Measurements from ENCODE around the gene SPATA3.

Gene SPATA3

DNA sequence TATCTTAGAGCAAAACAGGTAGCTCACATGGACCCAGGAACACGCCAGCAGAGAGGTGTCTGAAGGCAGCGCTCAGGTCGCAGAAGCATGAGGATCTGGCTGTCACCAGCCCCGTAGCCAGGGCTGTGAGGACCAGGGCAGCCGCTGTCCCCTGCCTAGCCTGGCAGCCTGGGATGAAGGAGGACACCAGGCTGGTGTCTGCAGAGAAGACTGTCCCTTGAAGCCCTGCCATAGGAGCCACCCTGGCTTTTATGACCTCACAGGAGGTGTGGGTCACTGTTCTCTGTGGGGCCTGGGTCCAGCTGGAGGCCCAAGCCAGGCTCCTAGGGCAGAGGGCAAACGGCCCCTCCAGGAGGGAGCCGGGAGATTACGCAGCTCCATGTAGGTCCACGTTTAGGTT, at the start of gene SPATA3:
SPATA3 (plus strand) TSS at position 301 of the 400 bp plus-strand sequence. CDS start 113 bp downstream, outside the sequence.
- Mint-ChIP-seq H3K4me3 (no peak within 1 kb of the TSS), H3K27ac (no peak within 1 kb of the TSS), H3K36me3 (no peaks in the 10 kb centered on the region), H3K27me3 (peaks cover 77% of the 10 kb centered on the region), H3K4me1 (peaks cover 8% of the 10 kb centered on the region), H3K9me3 (peaks cover 7% of the 10 kb centered on the region)
- ATAC-seq, result no peak

DNA sequence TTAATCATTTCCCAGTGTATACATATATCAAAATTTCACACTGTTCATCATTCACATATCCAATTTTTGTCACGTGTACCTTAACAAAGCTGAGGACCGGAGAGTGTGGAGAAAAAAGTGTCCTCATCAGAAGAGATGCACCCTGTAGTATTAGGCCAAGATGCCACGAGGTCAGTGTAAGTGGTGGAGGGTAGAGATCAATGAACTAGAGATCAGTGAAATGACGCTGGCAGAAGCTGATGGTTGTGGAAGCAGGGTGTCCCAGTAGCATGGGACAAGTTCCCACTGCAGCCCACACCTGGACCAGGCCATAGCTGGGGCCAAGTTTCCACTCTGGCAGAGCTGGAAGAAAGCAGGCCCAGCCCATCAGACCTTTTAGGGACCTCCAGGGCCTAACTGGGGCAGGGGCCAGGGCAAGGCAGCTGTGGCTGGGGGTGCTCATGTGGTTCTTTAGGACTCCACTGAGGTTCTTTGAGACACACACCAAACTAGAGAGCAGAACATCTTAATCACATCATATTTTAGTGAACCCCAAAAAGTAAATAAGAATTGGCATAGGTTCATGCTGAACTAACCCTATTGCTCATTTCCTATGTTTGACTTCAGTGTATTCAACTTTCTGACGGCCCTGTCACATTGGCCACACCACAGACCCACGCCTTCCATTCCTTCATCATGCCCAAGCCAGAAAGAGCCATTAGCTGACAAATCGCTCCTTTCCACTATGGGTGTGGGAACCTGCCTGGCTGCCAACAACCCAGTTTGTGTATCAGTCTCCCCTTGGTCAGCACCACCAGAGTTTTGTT, 49.3 kb upstream of the SPATA3 start:
- Mint-ChIP-seq H3K27ac (peak overlapping the region; percentile 35), H3K4me3 (peak overlapping the region; percentile 21), H3K4me1 (peaks cover 72% of the 10 kb centered on the region), H3K36me3 (peaks cover 19% of the 10 kb centered on the region), H3K27me3 (peaks cover 21% of the 10 kb centered on the region), H3K9me3 (no peaks in the 10 kb centered on the region)
- no peak for ATAC-seq

- Mint-ChIP-seq H3K27ac (no peak overlapping the region), H3K4me3 (no peak overlapping the region), H3K4me1 (peaks cover 66% of the 10 kb centered on the region), H3K9me3 (no peaks in the 10 kb centered on the region), H3K27me3 (peaks cover 16% of the 10 kb centered on the region), H3K36me3 (peaks cover 19% of the 10 kb centered on the region)
- no peak for ATAC-seq
Observed at GRCh38 chr2:230947235-230947576, 48.7 kb upstream of the SPATA3 start.

GRCh38 chr2:230947908-230948365, 48.0 kb upstream of the SPATA3 start:
- Mint-ChIP-seq H3K36me3 (peaks cover 24% of the 10 kb centered on the region), H3K4me3 (peak overlapping the region; percentile 59), H3K9me3 (no peaks in the 10 kb centered on the region), H3K27me3 (peaks cover 9% of the 10 kb centered on the region), H3K4me1 (peaks cover 60% of the 10 kb centered on the region), H3K27ac (peak overlapping the region; percentile 80)
- ATAC-seq, result peak; percentile 56

GRCh38 chr2:230949966-230950873, 45.7 kb upstream of the SPATA3 start:
- Mint-ChIP-seq H3K4me1 (peaks cover 60% of the 10 kb centered on the region), H3K36me3 (peaks cover 23% of the 10 kb centered on the region), H3K4me3 (peak overlapping the region; percentile 29), H3K9me3 (peaks cover 3% of the 10 kb centered on the region), H3K27ac (peak overlapping the region; percentile 66), H3K27me3 (peaks cover 9% of the 10 kb centered on the region)
- peak; percentile 85 for ATAC-seq

GRCh38 chr2:230950874-230951339, 45.0 kb upstream of the SPATA3 start:
- Mint-ChIP-seq H3K36me3 (peaks cover 21% of the 10 kb centered on the region), H3K27ac (peak overlapping the region; percentile 66), H3K4me3 (no peak overlapping the region), H3K27me3 (peaks cover 9% of the 10 kb centered on the region), H3K4me1 (peaks cover 63% of the 10 kb centered on the region), H3K9me3 (peaks cover 3% of the 10 kb centered on the region)
- no peak for ATAC-seq

GRCh38 chr2:230951396-230951795, 44.5 kb upstream of the SPATA3 start:
- Mint-ChIP-seq H3K27ac (peak overlapping the region; percentile 66), H3K4me1 (peaks cover 58% of the 10 kb centered on the region), H3K36me3 (peaks cover 17% of the 10 kb centered on the region), H3K27me3 (peaks cover 9% of the 10 kb centered on the region), H3K4me3 (no peak overlapping the region), H3K9me3 (peaks cover 3% of the 10 kb centered on the region)
- no peak for ATAC-seq

GRCh38 chr2:230952226-230952956, 43.5 kb upstream of the SPATA3 start:
- no peak overlapping the region for H3K4me3 Mint-ChIP-seq
- peaks cover 15% of the 10 kb centered on the region for H3K36me3 Mint-ChIP-seq
- peaks cover 3% of the 10 kb centered on the region for H3K9me3 Mint-ChIP-seq
- peaks cover 68% of the 10 kb centered on the region for H3K4me1 Mint-ChIP-seq
- H3K27me3 Mint-ChIP-seq, result peaks cover 18% of the 10 kb centered on the region
- no peak for ATAC-seq
- H3K27ac Mint-ChIP-seq, result no peak overlapping the region

- Mint-ChIP-seq H3K4me1 (peaks cover 68% of the 10 kb centered on the region), H3K9me3 (peaks cover 3% of the 10 kb centered on the region), H3K27ac (peak overlapping the region; percentile 62), H3K36me3 (peaks cover 15% of the 10 kb centered on the region), H3K27me3 (peaks cover 23% of the 10 kb centered on the region), H3K4me3 (no peak overlapping the region)
- peak; percentile 44 for ATAC-seq
Observed at GRCh38 chr2:230953845-230954244, 42.1 kb upstream of the SPATA3 start.

DNA sequence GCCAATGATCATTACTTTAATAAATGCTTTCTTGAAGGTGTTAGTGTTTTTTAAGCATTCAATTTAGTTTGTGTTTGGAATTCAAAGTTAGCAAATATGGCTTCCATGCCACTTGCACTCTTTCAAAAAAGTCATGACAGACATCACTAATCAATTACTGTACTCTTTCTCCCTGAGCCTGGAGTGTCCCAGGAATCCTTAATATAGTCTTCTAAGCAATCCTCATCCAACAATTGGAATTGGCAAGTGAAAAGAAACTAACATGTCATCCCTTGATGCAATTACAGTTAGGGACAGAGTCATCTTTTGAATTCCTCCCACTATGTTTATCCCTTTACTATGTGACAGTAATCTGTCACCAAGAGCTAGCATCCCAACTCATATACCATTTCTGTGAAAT, 41.2 kb upstream of the SPATA3 start:
- Mint-ChIP-seq H3K4me3 (no peak overlapping the region), H3K27ac (peak overlapping the region; percentile 62), H3K36me3 (peaks cover 15% of the 10 kb centered on the region), H3K27me3 (peaks cover 25% of the 10 kb centered on the region), H3K4me1 (peaks cover 68% of the 10 kb centered on the region), H3K9me3 (peaks cover 3% of the 10 kb centered on the region)
- no peak for ATAC-seq

DNA sequence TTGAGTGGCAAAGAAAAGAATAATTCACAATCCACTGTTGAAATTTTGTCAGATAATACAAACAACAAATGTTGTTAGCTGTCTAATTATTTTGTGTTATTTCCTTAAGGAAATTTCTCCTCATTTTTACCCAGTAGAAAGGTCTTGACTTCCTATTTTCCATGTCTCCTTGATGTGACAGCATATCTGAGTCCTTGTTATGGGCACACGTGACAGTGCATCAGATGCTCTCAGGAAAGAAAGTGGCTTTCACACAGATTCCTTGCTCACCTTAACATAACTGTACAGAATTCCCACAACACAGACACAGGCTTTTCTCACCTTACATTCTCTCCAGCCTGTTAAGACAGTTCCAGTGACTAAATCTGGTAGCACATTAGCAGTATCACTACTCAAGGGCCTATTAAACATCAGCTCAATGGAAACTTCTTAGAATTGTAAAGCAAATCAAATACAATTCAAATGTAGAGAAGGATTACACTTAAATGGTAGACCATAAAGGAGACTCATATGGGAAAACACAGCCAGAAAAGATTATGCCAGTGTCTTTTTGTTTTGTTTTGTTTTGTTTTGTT, 40.7 kb upstream of the SPATA3 start:
- H3K27me3 Mint-ChIP-seq, result peaks cover 30% of the 10 kb centered on the region
- peaks cover 3% of the 10 kb centered on the region for H3K9me3 Mint-ChIP-seq
- ATAC-seq, result no peak
- H3K36me3 Mint-ChIP-seq, result peaks cover 15% of the 10 kb centered on the region
- H3K4me3 Mint-ChIP-seq, result no peak overlapping the region
- H3K27ac Mint-ChIP-seq, result peak overlapping the region; percentile 62
- peaks cover 63% of the 10 kb centered on the region for H3K4me1 Mint-ChIP-seq

GRCh38 chr2:230956827-230957755, 38.8 kb upstream of the SPATA3 start:
- peaks cover 9% of the 10 kb centered on the region for H3K36me3 Mint-ChIP-seq
- peaks cover 28% of the 10 kb centered on the region for H3K27me3 Mint-ChIP-seq
- peak overlapping the region; percentile 95 for H3K27ac Mint-ChIP-seq
- peak overlapping the region; percentile 89 for H3K4me3 Mint-ChIP-seq
- H3K9me3 Mint-ChIP-seq, result peaks cover 3% of the 10 kb centered on the region
- ATAC-seq, result peak; percentile 90
- peaks cover 51% of the 10 kb centered on the region for H3K4me1 Mint-ChIP-seq

DNA sequence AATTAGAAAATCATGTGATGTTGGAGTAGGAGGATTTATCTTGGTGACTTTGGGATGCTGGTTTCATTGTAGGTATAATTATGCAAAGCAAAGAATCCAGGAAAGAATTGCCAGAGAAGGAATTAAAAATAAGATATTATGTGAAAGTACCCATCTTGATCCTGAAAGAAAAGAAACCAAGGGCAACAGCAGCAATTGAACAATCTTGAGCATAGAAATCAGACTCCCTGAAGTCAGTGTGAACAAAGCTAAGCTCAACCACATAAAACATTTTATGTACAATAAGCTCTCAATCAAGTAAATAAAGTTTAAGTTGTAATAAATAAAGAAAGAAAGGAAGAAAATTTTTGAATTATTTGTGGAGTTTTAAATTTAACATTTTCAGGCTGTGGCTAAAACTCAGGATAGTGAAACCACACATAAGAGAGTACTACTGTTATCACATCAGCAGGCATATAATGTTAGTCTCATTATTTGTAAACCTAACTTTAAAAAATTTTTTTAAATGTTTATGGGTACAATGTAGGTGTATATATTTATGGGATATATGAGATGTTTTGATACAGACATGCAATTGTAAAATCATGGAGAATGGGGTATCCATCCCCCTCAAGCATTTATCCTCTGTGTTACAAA, 38.0 kb upstream of the SPATA3 start:
- Mint-ChIP-seq H3K9me3 (peaks cover 3% of the 10 kb centered on the region), H3K27ac (peak overlapping the region; percentile 95), H3K4me3 (peak overlapping the region; percentile 89), H3K4me1 (peaks cover 51% of the 10 kb centered on the region), H3K27me3 (peaks cover 28% of the 10 kb centered on the region), H3K36me3 (peaks cover 5% of the 10 kb centered on the region)
- no peak for ATAC-seq

All from stimulated activated memory B cell treated with anti-CD40 and anti-IgM and Interleukin-4, amounts not matched to agents 10 μg/mL and 1 μg/mL and 100 μg/mL, for 72 hours (primary cell).